ENCODE measurements around the gene OR7G1. TPM values are rescaled to one million over a fixed set of nuclear protein-coding genes. Genes with fewer than 3 reads are reported as not detected.

The OR7G1 gene
- not detected in 5 replicates for total RNA-seq (2022; extraction: Qiagen RNA extraction; ENCODE audit: low read depth)

GRCh38 chr19:9115307-9115813 lies at the start of gene OR7G1:
Gene OR7G1, minus strand, starts transcription at chr19:9115763. Its CDS starts 0 bp downstream, at chr19:9115763.

GRCh38 chr19:9140159-9140874 lies 24.8 kb upstream of the OR7G1 start, which contains the start of gene ZNF317:
Gene ZNF317, plus strand, starts transcription at chr19:9140397. Its CDS starts 15,620 bp downstream, at chr19:9156017.

GRCh38 chr19:9126900-9127405 lies 11.4 kb upstream of the OR7G1 start, which contains the start of gene OR7G3:
Gene OR7G3, minus strand, starts transcription at chr19:9126950. Its CDS starts 0 bp downstream, at chr19:9126950.

GRCh38 chr19:9107375-9107774 lies 8.2 kb downstream of the OR7G1 start, which contains the start of gene OR7G2:
Gene OR7G2, minus strand, starts transcription at chr19:9107475. Its CDS starts 4,232 bp downstream, at chr19:9103243.

GRCh38 chr19:9086761-9087160 lies 28.8 kb downstream of the OR7G1 start, which contains the start of gene OR1M1:
Gene OR1M1, plus strand, starts transcription at chr19:9087061. Its CDS starts 6,184 bp downstream, at chr19:9093245.

Other genes starting within 250 kb of the OR7G1 start
- 0.03 to 0.08 TPM (median 0.06 TPM) in 5 replicates for gene MUC16, start 105.4 kb downstream of the OR7G1 start, total RNA-seq (2022; extraction: Qiagen RNA extraction; ENCODE audit: low read depth)
- not detected in 5 replicates for gene OR1M1, start 28.7 kb downstream of the OR7G1 start, total RNA-seq (2022; extraction: Qiagen RNA extraction; ENCODE audit: low read depth)
- not detected in 5 replicates for gene OR7G2, start 8.3 kb downstream of the OR7G1 start, total RNA-seq (2022; extraction: Qiagen RNA extraction; ENCODE audit: low read depth)
- not detected in 5 replicates for gene OR7G3, start 11.2 kb upstream of the OR7G1 start, total RNA-seq (2022; extraction: Qiagen RNA extraction; ENCODE audit: low read depth)
- gene ZNF317, start 24.6 kb upstream of the OR7G1 start, total RNA-seq (2022; extraction: Qiagen RNA extraction; ENCODE audit: low read depth), result 17.5 to 21.9 TPM (median 19.7 TPM) in 5 replicates
- not detected in 5 replicates for gene OR7D2, start 63.2 kb upstream of the OR7G1 start, total RNA-seq (2022; extraction: Qiagen RNA extraction; ENCODE audit: low read depth)
- gene OR7D4, start 103.8 kb upstream of the OR7G1 start, total RNA-seq (2022; extraction: Qiagen RNA extraction; ENCODE audit: low read depth), result not detected in 5 replicates
- not detected in 5 replicates for gene OR7E24, start 135.2 kb upstream of the OR7G1 start, total RNA-seq (2022; extraction: Qiagen RNA extraction; ENCODE audit: low read depth)
- 0.95 to 1.9 TPM (median 1.5 TPM) in 5 replicates for gene ZNF699, start 194.1 kb upstream of the OR7G1 start, total RNA-seq (2022; extraction: Qiagen RNA extraction; ENCODE audit: low read depth)
- 3.6 to 6.4 TPM (median 5.7 TPM) in 5 replicates for gene ZNF559, start 208.4 kb upstream of the OR7G1 start, total RNA-seq (2022; extraction: Qiagen RNA extraction; ENCODE audit: low read depth)
- gene ZNF177, start 247.2 kb upstream of the OR7G1 start, total RNA-seq (2022; extraction: Qiagen RNA extraction; ENCODE audit: low read depth), result 0.38 to 0.53 TPM (median 0.43 TPM) in 5 replicates

Measured in A549 treated with DMSO at 1 μM for 4 hours (cell line).